ENCODE results near the gene F9.

The F9 gene

GRCh38 chrX:139559383-139560042, 29.0 kb downstream of the F9 start:
- no peaks in the 10 kb centered on the region for H3K9me3 Mint-ChIP-seq
- H3K27me3 Mint-ChIP-seq: peaks cover 2% of the 10 kb centered on the region
- H3K4me1 Mint-ChIP-seq: peaks cover 2% of the 10 kb centered on the region
- no peak overlapping the region for H3K27ac Mint-ChIP-seq
- H3K4me3 Mint-ChIP-seq: no peak overlapping the region
- no peaks in the 10 kb centered on the region for H3K36me3 Mint-ChIP-seq

- no peak overlapping the region for H3K27ac Mint-ChIP-seq
- H3K4me1 Mint-ChIP-seq: no peaks in the 10 kb centered on the region
- H3K9me3 Mint-ChIP-seq: no peaks in the 10 kb centered on the region
- H3K27me3 Mint-ChIP-seq: peaks cover 2% of the 10 kb centered on the region
- H3K4me3 Mint-ChIP-seq: no peak overlapping the region
- no peaks in the 10 kb centered on the region for H3K36me3 Mint-ChIP-seq
Measured at GRCh38 chrX:139560221-139560620, 29.7 kb downstream of the F9 start.

GRCh38 chrX:139563251-139563650, 32.7 kb downstream of the F9 start:
- no peak overlapping the region for H3K4me3 Mint-ChIP-seq
- no peaks in the 10 kb centered on the region for H3K9me3 Mint-ChIP-seq
- no peaks in the 10 kb centered on the region for H3K36me3 Mint-ChIP-seq
- no peak overlapping the region for H3K27ac Mint-ChIP-seq
- no peaks in the 10 kb centered on the region for H3K4me1 Mint-ChIP-seq
- peaks cover 2% of the 10 kb centered on the region for H3K27me3 Mint-ChIP-seq

- H3K27me3 Mint-ChIP-seq: peaks cover 2% of the 10 kb centered on the region
- H3K36me3 Mint-ChIP-seq: no peaks in the 10 kb centered on the region
- H3K4me1 Mint-ChIP-seq: no peaks in the 10 kb centered on the region
- no peaks in the 10 kb centered on the region for H3K9me3 Mint-ChIP-seq
- H3K27ac Mint-ChIP-seq: no peak overlapping the region
- no peak overlapping the region for H3K4me3 Mint-ChIP-seq
Measured at GRCh38 chrX:139566981-139567380, 36.4 kb downstream of the F9 start.

GRCh38 chrX:139581068-139581467, 50.5 kb downstream of the F9 start:
- H3K4me3 Mint-ChIP-seq: no peak overlapping the region
- no peaks in the 10 kb centered on the region for H3K36me3 Mint-ChIP-seq
- H3K27me3 Mint-ChIP-seq: no peaks in the 10 kb centered on the region

GRCh38 chrX:139585613-139586012, 55.1 kb downstream of the F9 start:
- H3K4me1 Mint-ChIP-seq: no peaks in the 10 kb centered on the region
- no peak overlapping the region for H3K27ac Mint-ChIP-seq
- no peak overlapping the region for H3K4me3 Mint-ChIP-seq
- no peaks in the 10 kb centered on the region for H3K27me3 Mint-ChIP-seq
- no peaks in the 10 kb centered on the region for H3K9me3 Mint-ChIP-seq
- H3K36me3 Mint-ChIP-seq: no peaks in the 10 kb centered on the region

More at GRCh38 chrX:139581068-139581467, 50.5 kb downstream of the F9 start:
- H3K9me3 Mint-ChIP-seq: no peaks in the 10 kb centered on the region
- H3K4me1 Mint-ChIP-seq: no peaks in the 10 kb centered on the region
- H3K27ac Mint-ChIP-seq: no peak overlapping the region

GRCh38 chrX:139596068-139596467, 65.5 kb downstream of the F9 start:
- Mint-ChIP-seq H3K36me3 (peaks cover 2% of the 10 kb centered on the region), H3K9me3 (no peaks in the 10 kb centered on the region), H3K4me3 (no peak overlapping the region), H3K4me1 (no peaks in the 10 kb centered on the region), H3K27ac (no peak overlapping the region), H3K27me3 (no peaks in the 10 kb centered on the region)

- Mint-ChIP-seq H3K27ac (no peak overlapping the region), H3K4me1 (no peaks in the 10 kb centered on the region), H3K4me3 (no peak overlapping the region), H3K9me3 (no peaks in the 10 kb centered on the region), H3K36me3 (peaks cover 6% of the 10 kb centered on the region), H3K27me3 (no peaks in the 10 kb centered on the region)
Measured at GRCh38 chrX:139600105-139600504, 69.6 kb downstream of the F9 start.
